T-helper 2 cell treated with Interferon-gamma antibody and Interleukin-4, amounts not matched to agents 5 μg/mL and 100 μg/mL, for 36 hours (primary cell): ENCODE data around the gene SP3.

Experiments used
- DNase-seq: peaks from one replicate; pipeline ENCODE4 v3.0.0; 2021; ENCODE audit warnings: low spot score
- H3K27ac Mint-ChIP-seq: one replicate; pipeline ENCODE4 v1.8.0; 2021; ENCODE audit warnings: mild to moderate bottlenecking, mixed read lengths
- H3K27me3 Mint-ChIP-seq: one replicate; pipeline ENCODE4 v1.8.0; 2021; ENCODE audit warnings: low read depth, mixed read lengths
- H3K36me3 Mint-ChIP-seq: one replicate; pipeline ENCODE4 v1.8.0; 2021; ENCODE audit warnings: low read depth, mixed read lengths
- H3K4me1 Mint-ChIP-seq: one replicate; pipeline ENCODE4 v1.8.0; 2021; ENCODE audit warnings: low read depth, mixed read lengths
- H3K4me3 Mint-ChIP-seq: one replicate; pipeline ENCODE4 v1.8.0; 2022; ENCODE audit warnings: mild to moderate bottlenecking, moderate library complexity, mixed read lengths
- H3K9me3 Mint-ChIP-seq: one replicate; pipeline ENCODE4 v1.8.0; 2021; ENCODE audit warnings: mixed read lengths

Gene SP3

DNA sequence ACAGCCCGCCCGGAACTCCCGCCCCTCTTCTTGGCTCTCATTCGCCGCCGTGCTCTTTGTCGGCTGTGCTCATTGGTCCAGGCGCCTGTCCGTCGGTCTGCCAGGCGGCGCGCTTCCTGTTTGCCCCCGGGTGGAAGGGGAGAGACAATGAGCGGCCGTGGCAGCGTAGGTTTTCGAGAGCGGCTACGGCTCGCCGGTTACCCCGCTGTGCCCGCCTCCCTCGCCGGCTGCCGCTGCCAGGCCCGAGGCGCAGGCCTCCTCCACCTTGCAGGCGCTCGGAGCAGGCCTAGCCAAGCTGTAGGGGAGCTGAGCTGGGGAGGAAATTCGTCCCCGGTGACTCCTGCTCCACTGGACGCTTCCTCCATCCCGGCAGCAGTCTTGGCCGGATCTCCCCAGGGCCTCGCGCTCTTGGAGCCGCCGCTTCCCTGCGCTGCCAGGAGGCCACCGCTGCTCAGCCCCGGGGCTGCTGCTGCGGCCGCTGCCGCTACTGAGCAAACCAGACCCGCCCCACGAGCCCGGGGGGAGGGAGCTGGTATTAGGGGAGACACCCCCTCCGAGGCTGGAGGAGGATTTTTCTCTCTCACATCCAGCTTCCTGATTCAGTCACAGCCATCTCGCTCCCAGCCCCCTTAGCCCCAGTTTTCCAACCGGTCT lies at the start of gene SP3:
Gene SP3, minus strand, starts transcription at position 2 of the 654 bp plus-strand sequence. CDS start 202 bp downstream, outside the sequence.
- Mint-ChIP-seq H3K9me3 (no peaks in the 10 kb centered on the region), H3K36me3 (peaks cover 25% of the 10 kb centered on the region), H3K27me3 (no peaks in the 10 kb centered on the region), H3K4me3 (peak within 1 kb of the TSS; percentile 97), H3K27ac (peak within 1 kb of the TSS; percentile 95), H3K4me1 (peaks cover 29% of the 10 kb centered on the region)
- peak; percentile 94 for DNase-seq

DNA sequence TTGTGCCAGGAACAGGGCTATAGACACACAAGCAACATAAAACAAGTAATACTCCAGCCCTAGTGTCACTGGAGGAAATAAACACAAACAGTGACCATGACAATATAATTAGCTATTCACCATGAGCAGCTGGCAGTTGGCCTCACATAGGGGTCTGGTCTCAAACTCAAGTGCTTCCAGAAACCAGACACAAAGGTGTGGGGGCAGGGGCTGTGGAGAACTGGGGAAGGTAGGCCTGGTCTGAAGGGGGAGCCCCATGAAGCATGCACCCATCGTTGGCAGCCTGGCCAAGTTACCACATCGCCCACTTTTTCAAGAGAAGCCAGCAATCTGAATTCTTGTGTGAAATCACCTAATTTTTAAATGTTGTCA lies 49.5 kb upstream of the SP3 start:
- H3K4me3 Mint-ChIP-seq, result no peak overlapping the region
- no peaks in the 10 kb centered on the region for H3K4me1 Mint-ChIP-seq
- peaks cover 3% of the 10 kb centered on the region for H3K27me3 Mint-ChIP-seq
- no peaks in the 10 kb centered on the region for H3K36me3 Mint-ChIP-seq
- no peaks in the 10 kb centered on the region for H3K9me3 Mint-ChIP-seq
- no peak overlapping the region for H3K27ac Mint-ChIP-seq
- DNase-seq, result no peak

DNA sequence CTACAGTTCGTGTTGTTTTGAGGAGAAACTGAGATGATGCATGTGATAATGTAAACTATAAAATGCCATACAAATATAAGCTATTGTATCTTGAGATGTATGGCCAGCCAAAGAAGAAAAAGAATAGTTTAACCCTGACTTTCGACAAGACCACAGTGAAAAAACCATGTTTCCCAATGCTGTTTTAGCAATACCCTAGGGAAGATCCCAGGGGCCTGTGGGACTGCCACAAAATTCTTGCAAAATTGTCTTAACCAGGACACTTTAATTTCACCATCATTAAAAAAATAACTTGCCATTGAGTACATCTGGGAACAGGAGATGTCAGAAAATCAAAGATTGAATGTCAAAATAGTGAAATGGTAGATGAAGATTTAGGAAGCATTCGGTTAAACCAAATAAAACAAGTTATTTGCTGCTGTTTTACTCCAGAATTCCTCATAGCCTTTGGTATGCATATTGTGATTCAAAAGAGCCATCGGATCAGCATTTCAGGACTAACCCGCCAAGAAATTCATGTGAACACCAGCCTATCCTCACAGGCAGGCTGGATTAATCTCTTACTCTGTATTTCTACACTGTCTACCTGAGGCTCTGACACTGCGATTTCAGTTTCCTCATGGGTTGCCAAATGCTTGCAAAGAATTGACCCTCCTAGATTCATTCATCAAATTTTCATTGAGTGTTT lies 49.0 kb upstream of the SP3 start:
- Mint-ChIP-seq H3K4me3 (no peak overlapping the region), H3K27me3 (peaks cover 3% of the 10 kb centered on the region), H3K27ac (no peak overlapping the region), H3K4me1 (no peaks in the 10 kb centered on the region), H3K9me3 (no peaks in the 10 kb centered on the region), H3K36me3 (no peaks in the 10 kb centered on the region)
- no peak for DNase-seq

DNA sequence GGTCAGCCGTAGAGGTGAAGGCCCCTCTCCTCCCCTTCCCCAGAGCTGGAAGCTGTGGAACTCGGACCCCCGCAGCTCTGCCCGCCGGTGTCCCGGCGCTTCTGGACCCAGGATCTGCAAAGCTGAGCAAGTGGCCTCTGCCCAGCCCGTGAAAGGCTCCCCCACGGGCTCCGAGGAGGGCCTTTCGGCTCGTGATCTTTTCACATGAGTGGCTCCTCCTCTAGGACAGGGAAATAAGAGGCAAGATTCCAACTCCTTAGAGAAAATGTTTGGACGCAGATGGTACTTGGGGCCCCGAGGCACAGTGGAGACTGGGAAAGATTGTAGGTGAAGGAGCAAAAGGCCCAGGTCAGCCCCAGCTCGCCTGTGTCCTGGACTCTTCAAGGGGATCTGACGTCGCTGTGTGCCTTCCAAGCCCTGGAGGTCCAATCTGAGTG lies 48.2 kb upstream of the SP3 start:
- peak overlapping the region; percentile 28 for H3K27ac Mint-ChIP-seq
- peak overlapping the region; percentile 13 for H3K4me3 Mint-ChIP-seq
- H3K4me1 Mint-ChIP-seq, result no peaks in the 10 kb centered on the region
- no peak for DNase-seq
- H3K9me3 Mint-ChIP-seq, result no peaks in the 10 kb centered on the region
- no peaks in the 10 kb centered on the region for H3K36me3 Mint-ChIP-seq
- H3K27me3 Mint-ChIP-seq, result peaks cover 5% of the 10 kb centered on the region

DNA sequence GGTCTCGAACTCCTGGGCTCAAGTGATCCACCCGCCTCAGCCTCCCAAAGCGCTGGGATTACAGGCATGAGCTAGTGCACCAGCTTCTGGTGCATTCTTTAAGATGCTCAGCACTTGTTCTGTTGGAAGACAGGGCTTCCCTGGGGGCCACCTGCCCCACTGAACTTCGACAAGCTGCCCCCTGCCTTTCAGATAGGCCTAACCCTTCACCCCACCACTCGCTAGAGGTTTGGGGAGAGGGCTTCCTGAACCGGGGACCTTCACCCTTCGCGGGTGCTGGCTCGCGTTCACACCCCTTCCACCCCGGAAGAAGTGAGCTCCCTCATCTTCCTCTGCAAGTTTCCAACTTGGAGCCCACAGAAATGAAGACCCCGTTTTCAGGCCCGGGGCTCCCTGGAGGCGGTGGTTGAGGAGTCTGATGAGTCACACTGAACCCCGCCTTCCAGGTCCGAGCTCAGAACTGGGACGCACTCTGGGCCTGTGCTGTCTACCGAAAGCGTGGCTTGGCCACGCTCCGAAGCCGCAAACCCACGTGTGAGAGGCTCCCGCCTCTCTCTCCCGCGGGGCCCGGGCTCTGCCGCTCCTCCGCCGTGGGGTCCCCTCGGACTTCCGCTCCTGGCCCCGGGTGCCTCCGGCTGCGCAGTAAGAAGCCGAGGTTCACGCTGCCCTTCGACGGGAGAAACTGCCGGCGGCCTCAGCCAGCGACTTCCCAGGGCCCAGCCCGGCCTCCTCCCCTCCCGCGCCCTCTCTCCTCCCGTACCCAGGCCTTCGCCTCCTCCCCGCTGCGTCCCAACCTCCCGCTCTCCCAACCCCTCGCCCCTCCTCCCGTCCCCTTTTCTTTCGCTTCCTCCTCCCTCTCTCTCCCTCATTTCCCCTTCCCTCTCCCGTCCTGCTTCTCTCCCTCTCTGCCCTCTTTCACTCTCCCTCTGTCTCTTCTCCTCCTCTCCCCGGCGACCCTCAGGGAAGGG lies 47.5 kb upstream of the SP3 start:
- Mint-ChIP-seq H3K9me3 (no peaks in the 10 kb centered on the region), H3K27ac (no peak overlapping the region), H3K4me3 (peak overlapping the region; percentile 13), H3K4me1 (no peaks in the 10 kb centered on the region), H3K36me3 (no peaks in the 10 kb centered on the region), H3K27me3 (peaks cover 5% of the 10 kb centered on the region)
- no peak for DNase-seq

DNA sequence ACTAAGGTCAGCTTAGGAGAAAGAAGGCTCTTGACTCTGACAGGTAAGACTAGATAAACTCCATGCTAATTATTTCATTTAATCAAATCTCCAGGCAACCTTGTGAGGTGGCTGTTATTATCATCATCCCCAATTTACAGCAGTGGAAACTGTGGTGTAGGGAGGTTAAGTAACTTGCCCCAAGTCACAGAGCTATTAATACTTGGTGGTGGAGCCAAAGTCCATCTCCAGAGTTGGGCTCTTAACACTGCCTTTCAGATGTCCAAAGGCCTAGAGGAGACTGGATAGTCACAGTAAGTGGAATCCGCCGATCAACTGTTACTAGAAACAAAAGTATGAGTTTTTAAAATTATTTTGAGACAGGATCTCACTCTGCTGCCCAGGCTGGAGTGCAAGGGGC lies 46.6 kb upstream of the SP3 start:
- H3K27me3 Mint-ChIP-seq, result peaks cover 5% of the 10 kb centered on the region
- H3K4me1 Mint-ChIP-seq, result no peaks in the 10 kb centered on the region
- no peaks in the 10 kb centered on the region for H3K9me3 Mint-ChIP-seq
- H3K27ac Mint-ChIP-seq, result no peak overlapping the region
- H3K36me3 Mint-ChIP-seq, result no peaks in the 10 kb centered on the region
- no peak overlapping the region for H3K4me3 Mint-ChIP-seq
- no peak for DNase-seq

DNA sequence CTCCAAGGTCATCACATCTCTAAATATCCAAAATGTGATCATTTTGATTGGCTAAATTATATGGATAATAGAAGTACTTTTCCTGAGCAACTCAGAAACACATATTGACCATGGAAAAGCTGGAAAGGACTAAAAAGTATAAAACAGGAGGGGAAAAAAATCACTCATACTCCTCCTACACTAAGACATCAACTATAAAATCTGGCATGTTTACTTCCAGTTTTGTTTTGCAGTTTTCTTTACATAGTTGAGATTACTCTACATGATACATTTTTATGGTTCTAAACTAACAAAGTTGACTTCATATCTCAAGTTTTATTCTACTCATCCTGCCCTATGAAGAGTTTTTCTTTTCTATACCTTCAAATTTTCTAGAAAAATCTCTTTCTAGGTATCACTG lies 46.0 kb upstream of the SP3 start:
- H3K4me1 Mint-ChIP-seq, result no peaks in the 10 kb centered on the region

DNA sequence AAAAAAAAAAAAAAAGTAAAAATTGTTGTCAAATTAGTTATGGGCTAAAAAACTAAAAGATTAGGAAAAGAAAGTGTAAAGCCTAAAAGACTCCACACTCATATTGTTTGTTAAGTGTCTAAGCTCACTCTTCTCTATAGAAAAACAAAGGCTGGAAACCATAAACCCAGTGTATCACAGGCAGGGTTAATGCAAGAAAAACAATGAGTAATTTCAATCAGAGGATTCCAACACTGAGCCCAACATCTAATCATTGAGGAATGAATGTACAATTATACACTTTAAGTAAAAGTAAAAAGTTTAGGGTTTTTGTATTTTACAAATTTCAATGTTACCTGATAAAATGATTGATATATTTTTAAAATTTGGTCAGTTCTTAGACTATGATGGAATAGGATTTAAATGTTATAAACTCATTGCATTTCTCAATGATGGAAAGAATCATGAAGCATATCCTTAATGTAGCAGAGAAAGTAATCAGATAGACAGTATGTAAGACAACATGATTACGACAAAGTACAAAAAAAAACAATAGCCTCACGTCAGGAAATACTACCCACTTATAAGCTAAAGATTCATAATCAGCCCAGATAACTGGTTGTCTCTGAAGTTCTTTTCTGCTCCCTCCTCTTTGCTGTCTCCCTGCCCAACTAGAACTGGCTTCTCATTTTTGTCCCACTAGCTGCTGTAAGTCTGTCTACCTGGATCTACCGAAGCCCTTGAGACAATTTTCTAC lies 44.5 kb upstream of the SP3 start:
- Mint-ChIP-seq H3K27ac (no peak overlapping the region), H3K27me3 (peaks cover 5% of the 10 kb centered on the region), H3K4me1 (no peaks in the 10 kb centered on the region), H3K36me3 (no peaks in the 10 kb centered on the region), H3K4me3 (no peak overlapping the region), H3K9me3 (no peaks in the 10 kb centered on the region)
- no peak for DNase-seq

More for the DNA sequence above, 46.0 kb upstream of the SP3 start:
- Mint-ChIP-seq H3K4me3 (no peak overlapping the region), H3K27me3 (peaks cover 5% of the 10 kb centered on the region), H3K27ac (no peak overlapping the region), H3K9me3 (no peaks in the 10 kb centered on the region), H3K36me3 (no peaks in the 10 kb centered on the region)
- no peak for DNase-seq

DNA sequence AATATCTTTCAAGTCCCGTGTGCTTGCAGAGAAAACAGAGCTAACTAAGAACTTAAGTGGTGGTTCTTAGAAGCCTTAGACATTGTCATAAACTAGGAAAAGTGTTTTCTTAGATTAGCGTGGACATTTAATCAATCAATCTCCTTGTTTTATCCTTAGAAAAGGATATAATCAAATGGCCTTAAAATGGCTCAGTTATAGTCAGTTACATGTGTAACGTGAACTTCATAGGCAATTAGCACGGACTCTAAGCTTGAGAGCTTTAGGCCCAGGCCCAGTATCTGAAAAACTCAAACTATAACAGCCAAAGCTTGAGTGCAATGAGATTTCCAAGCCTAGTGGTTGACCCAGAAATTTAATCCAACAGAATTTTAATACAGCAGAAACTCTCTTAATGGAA lies 43.5 kb upstream of the SP3 start:
- no peak overlapping the region for H3K27ac Mint-ChIP-seq
- no peaks in the 10 kb centered on the region for H3K36me3 Mint-ChIP-seq
- H3K27me3 Mint-ChIP-seq, result peaks cover 5% of the 10 kb centered on the region
- H3K4me3 Mint-ChIP-seq, result no peak overlapping the region
- H3K4me1 Mint-ChIP-seq, result no peaks in the 10 kb centered on the region
- H3K9me3 Mint-ChIP-seq, result no peaks in the 10 kb centered on the region
- DNase-seq, result no peak

DNA sequence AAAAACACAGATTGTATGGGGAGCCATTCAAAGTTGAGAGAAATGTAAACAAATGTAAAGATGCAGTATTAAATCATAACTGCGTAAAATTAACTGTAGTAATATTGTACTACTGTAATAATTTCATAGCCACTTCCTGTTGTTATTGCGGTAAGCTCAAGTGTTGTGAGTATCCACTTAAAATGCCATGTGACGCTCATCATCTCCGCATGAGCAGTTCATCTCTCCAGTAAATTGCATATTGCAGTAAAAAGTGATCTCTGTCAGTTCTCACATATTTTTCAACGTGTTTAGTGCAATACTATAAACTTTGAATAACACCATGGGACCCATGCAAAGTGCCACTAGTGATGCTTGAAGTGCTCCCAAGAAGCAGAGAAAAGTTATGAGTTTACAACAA lies 41.8 kb upstream of the SP3 start:
- H3K27ac Mint-ChIP-seq, result no peak overlapping the region
- no peak overlapping the region for H3K4me3 Mint-ChIP-seq
- no peak for DNase-seq
- no peaks in the 10 kb centered on the region for H3K4me1 Mint-ChIP-seq
- peaks cover 5% of the 10 kb centered on the region for H3K27me3 Mint-ChIP-seq
- H3K36me3 Mint-ChIP-seq, result no peaks in the 10 kb centered on the region
- no peaks in the 10 kb centered on the region for H3K9me3 Mint-ChIP-seq

DNA sequence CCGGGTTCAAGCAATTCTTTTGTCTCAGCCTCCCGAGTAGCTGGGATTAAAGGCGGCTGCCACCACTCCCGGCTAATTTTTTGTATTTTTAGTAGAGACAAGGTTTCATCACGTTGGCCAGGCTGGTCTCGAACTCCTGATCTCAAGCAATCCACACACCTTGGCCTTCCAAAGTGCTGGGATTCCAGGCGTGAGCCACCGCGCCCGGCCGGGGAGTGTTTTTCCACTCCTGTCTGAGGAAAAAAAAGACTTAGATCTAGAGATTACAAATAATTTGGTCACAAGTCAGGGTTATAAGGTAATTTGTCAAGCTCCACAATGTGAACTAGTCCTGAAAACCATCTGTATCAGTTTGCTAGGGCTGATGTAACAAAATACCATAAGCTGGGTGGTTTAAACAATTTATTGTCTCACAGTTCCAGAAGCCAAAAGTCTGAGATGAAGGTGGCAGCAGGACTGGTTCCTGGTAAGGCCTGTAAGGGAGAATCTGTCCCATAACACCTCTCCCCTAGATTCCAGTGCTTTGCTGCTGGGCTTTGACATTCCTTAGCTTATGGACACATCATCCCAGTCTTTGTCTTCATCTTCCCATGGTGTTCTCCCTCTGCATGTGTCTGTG lies 40.7 kb upstream of the SP3 start:
- DNase-seq, result no peak
- H3K36me3 Mint-ChIP-seq, result no peaks in the 10 kb centered on the region
- no peaks in the 10 kb centered on the region for H3K4me1 Mint-ChIP-seq
- no peak overlapping the region for H3K4me3 Mint-ChIP-seq
- no peak overlapping the region for H3K27ac Mint-ChIP-seq
- H3K27me3 Mint-ChIP-seq, result peaks cover 3% of the 10 kb centered on the region
- H3K9me3 Mint-ChIP-seq, result no peaks in the 10 kb centered on the region

DNA sequence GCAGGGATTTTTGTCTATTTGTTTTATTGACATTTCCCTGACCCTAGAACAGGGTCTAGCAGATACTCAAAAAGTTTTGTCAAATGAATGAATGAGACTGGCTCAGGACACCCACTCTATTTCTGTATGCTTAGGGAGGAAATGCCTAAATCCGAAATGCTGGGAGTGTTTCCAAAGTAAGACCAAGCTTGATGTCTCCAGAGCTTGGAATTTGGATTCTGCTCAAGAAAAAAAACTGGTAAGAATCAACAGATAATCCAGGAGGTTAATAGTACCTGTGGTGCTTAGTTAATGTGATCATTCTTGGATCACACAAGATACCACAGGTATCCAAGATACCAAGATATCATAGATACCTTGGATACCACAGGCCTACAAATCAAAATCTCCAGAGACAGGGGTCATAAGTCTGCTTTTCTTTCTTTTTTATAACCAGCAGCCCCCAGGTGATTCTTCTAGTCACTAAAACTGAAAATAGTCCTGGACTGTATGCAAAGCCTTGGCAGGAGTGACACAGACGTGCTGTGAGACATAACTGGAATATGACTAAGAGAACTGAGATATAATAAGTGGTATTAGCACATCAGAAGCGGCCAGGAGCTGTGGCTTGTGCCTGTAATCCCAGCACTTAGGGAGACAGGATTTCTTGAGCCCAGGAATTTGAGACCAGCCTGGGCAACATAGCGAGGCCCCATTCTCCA lies 39.9 kb upstream of the SP3 start:
- H3K27ac Mint-ChIP-seq, result no peak overlapping the region
- peak; percentile 32 for DNase-seq
- no peaks in the 10 kb centered on the region for H3K9me3 Mint-ChIP-seq
- no peaks in the 10 kb centered on the region for H3K36me3 Mint-ChIP-seq
- no peak overlapping the region for H3K4me3 Mint-ChIP-seq
- H3K4me1 Mint-ChIP-seq, result no peaks in the 10 kb centered on the region
- H3K27me3 Mint-ChIP-seq, result peaks cover 2% of the 10 kb centered on the region
